HUDEP-2 (cell line): ENCODE data around the gene RASAL2.
"Not testable (repeated sequence)": the region's sequence is repeated elsewhere in the genome, so short reads cannot be mapped to it uniquely, and the experiment has no call there.

Experiments
- DNase-seq, 76 experiments: peaks; one replicate each; lab custom pipeline; 2025; ENCODE audit not compliant: unreplicated experiment in 76 of 76; lab: John Stamatoyannopoulos, UW

The RASAL2 gene

GRCh38 chr1:178066908-178067614, 26.8 kb upstream of the RASAL2 start:
- DNase-seq = no peak

- no peak for DNase-seq
Observed at GRCh38 chr1:178071811-178072210, 22.1 kb upstream of the RASAL2 start.

GRCh38 chr1:178072326-178072725, 21.6 kb upstream of the RASAL2 start:
- no peak for DNase-seq

GRCh38 chr1:178075333-178075732, 18.6 kb upstream of the RASAL2 start:
- DNase-seq = no peak

- no peak for DNase-seq
Observed at GRCh38 chr1:178076607-178077006, 17.3 kb upstream of the RASAL2 start.

- DNase-seq = no peak
Observed at GRCh38 chr1:178077917-178078316, 16.0 kb upstream of the RASAL2 start.

- DNase-seq = no peak
Observed at GRCh38 chr1:178086294-178086693, 7.6 kb upstream of the RASAL2 start.

GRCh38 chr1:178086766-178087165, 7.1 kb upstream of the RASAL2 start:
- no peak for DNase-seq

- DNase-seq = no peak
Observed at GRCh38 chr1:178088651-178089050, 5.3 kb upstream of the RASAL2 start.

- not testable (repeated sequence) for DNase-seq
Observed at GRCh38 chr1:178091454-178091853, 2.5 kb upstream of the RASAL2 start.

- no peak for DNase-seq
Observed at GRCh38 chr1:178091986-178092745, 1.7 kb upstream of the RASAL2 start.

- DNase-seq = peak in 22 of 76 experiments; percentile 2 to 51 (median 32)
Observed at GRCh38 chr1:178092878-178093493, 918 bp upstream of the RASAL2 start.

GRCh38 chr1:178093494-178093950, 382 bp upstream of the RASAL2 start:
- DNase-seq = peak in 75 of 76 experiments; percentile 31 to 93 (median 82)

- peak in 2 of 76 experiments; percentile 11 to 15 for DNase-seq
Observed at GRCh38 chr1:178094739-178095645, 1.1 kb downstream of the RASAL2 start.

GRCh38 chr1:178096421-178096820, 2.5 kb downstream of the RASAL2 start:
- DNase-seq = no peak

- no peak for DNase-seq
Observed at GRCh38 chr1:178098262-178098661, 4.4 kb downstream of the RASAL2 start.

- no peak for DNase-seq
Observed at GRCh38 chr1:178101266-178101630, 7.3 kb downstream of the RASAL2 start.

- DNase-seq = no peak
Observed at GRCh38 chr1:178101654-178102053, 7.8 kb downstream of the RASAL2 start.

GRCh38 chr1:178102218-178102617, 8.3 kb downstream of the RASAL2 start:
- DNase-seq = no peak

GRCh38 chr1:178107823-178108222, 13.9 kb downstream of the RASAL2 start:
- no peak for DNase-seq
